ENCODE data around the gene LCNL1.

Gene LCNL1

DNA sequence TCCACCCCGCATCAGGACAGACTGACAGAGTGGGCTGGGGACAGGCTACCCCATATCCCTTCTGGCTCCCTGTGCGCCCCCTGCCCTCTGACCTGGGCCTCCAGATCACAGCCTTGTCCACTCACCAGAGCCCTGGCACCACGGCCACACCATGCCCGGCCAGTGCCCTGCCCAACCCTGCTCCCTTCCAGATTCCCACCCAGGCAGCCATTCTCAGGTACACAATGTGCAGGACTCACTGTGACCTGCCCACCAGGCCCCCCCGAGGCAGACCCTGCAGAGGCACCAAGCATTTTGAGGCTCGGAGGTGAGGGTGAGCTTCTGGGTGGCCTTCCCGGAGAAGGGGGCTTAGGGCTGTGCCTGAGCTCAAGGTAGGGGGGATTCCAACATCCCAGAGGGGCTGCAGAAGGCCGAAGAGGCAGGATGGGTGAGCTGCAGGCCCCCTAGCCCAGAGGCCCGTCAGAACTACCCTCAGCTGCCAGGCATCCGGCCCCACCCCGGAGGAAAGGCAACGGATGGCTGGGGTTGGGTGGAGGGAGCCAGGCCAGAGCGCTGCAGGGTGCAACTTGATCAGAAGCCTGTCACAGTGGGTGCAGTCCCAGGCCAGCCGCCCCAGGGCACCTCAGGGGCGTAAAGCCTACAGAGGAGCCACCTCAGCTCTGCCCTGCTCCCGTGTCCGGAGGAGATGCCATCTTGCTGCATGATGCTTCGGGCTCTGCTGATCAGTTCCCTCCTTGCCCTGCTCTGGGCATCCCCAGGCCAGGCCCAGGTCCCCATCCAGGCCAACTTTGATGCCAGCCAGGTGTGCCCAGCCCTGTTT is at the start of gene LCNL1:
LCNL1 (plus strand) TSS at position 762 of the 820 bp plus-strand sequence. CDS start 594 bp downstream, outside the sequence.
- no peak for FAIRE-seq
- DNase-seq (ENCODE audit: insufficient read length, low spot score): no peak

DNA sequence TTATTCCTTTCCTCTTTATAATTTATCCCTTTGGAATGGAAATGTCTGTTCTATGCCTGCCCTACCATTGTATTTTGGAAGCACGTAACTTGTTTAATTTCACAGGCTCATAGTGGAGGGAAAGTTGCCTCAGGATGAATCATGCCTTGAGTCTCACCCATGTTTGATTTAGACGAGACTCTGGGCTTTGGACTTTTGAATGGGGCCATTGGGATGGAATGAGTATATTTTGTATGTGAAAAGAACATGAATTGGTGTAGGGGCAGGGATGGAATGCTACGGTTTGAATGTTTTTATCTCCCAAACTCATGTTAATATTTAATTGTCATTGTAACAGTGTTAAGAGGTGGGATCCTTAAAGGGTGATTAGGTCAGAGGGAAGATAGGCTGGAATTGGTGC is 48.5 kb upstream of the LCNL1 start:
- FAIRE-seq (no peak), DNase-seq (ENCODE audit: insufficient read length, low spot score) (no peak)

GRCh38 chr9:136935651-136936050 is 47.1 kb upstream of the LCNL1 start:
- DNase-seq (ENCODE audit: insufficient read length, low spot score) (no peak), FAIRE-seq (no peak)

- FAIRE-seq (no peak), DNase-seq (ENCODE audit: insufficient read length, low spot score) (no peak)
Observed at GRCh38 chr9:136936645-136937170, 46.1 kb upstream of the LCNL1 start.

DNA sequence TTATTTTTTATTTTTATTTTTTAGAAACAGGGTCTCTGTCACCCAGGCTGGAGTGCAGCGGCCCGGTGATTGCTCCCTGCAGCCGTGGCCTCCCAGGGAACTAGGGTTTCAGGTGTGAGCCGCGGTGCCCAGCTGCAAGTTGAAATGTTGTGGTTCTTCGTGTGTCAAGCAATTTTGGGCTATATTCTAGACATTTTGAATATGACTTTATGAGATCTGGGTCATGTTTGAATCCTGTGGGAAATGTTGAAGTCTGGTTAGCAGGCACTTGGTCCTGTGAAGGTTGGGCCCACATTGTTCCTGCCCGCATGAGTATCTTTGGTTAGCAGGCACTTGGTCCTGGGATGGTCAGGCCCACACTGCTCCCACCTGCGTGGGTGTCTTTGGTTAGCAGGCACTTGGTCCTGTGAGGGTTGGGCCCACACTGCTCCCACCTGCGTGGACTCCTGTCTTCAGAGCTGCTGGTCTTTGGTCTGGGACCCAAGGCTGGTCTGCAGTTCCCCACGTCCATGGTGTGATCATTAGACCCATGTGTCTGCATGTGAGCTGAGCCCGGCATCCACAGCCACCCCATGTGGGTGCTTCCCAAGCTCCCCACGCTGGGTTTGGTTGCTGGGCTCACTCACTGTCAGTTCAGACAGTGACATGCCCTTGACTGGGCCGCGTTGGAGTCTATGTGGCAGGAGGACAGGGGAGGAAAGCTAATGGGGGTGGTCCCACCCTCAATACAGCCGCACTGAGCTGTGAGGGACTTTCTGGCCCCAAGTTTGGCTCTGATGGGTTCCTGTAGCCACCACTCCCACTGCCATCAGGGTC is 45.4 kb upstream of the LCNL1 start:
- FAIRE-seq: no peak
- no peak for DNase-seq (ENCODE audit: insufficient read length, low spot score)

- FAIRE-seq (no peak), DNase-seq (ENCODE audit: insufficient read length, low spot score) (no peak)
Observed at GRCh38 chr9:136939431-136939995, 43.3 kb upstream of the LCNL1 start.

DNA sequence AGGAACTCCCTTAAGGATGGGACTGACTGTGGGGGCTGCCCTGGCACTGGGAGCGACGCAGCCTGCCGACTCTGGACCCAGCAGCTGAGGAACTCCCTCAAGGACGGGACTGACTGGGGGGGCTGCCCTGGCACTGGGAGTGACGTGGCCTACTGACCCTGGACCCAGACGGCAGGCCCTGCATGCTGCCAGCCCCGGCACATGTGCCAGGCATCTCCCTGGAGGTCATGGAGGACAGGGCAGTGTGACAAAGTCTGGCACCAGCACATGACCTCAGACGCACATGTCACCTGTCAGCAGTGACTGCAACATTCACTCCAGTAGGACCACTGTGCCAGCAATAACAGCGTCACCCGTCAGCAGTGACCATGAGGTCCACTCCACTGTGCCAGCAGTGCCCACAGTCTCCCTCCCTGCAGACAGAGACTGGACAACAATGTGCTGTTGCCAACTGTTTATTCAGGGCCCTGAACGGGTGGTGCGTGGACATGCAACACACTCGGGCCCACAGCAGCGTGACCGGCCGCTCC is 42.7 kb upstream of the LCNL1 start:
- no peak for FAIRE-seq
- no peak for DNase-seq (ENCODE audit: insufficient read length, low spot score)

- FAIRE-seq: no peak
- DNase-seq (ENCODE audit: insufficient read length, low spot score): no peak
Observed at GRCh38 chr9:136940526-136941230, 42.1 kb upstream of the LCNL1 start.

GRCh38 chr9:136941231-136942111 is 41.3 kb upstream of the LCNL1 start:
- FAIRE-seq: no peak
- no peak for DNase-seq (ENCODE audit: insufficient read length, low spot score)

DNA sequence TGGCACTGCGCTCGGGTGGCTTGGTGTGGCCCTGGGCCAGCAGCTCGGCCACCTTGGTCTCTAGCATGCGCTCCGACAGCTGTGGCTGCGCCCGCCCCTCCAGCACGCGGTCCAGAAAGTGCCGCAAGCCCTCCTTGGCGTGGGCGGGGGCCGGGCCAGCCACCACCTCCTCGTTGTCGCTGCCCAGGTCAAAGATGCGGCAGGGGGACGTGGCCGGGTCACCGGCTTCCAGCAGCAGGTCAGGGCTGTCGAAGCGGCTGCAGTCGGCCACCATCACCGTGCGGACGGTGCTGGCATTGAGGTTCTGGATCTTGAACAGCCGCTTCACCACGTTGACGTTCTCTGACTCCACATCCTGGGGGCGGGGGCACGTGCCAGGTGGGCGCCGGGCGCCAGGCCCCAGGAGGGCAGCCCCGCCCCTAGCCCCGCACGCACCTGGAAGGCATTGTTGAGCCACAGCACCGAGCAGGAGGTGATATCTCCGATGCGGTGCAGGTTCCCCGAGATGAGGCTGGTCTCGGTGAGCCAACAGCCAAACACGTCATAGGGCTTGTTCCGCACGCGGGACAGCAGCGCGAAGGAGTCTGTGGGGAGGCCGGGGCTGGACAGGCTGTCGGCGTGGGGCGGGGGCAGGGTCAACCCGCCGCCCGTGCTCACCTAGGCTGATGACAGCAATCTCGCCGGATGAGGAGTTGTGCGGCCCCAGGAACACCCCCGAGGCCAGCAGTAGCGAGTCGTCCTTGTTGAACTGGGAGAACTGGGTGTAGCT is 40.5 kb upstream of the LCNL1 start:
- DNase-seq (ENCODE audit: insufficient read length, low spot score) (no peak), FAIRE-seq (no peak)

DNA sequence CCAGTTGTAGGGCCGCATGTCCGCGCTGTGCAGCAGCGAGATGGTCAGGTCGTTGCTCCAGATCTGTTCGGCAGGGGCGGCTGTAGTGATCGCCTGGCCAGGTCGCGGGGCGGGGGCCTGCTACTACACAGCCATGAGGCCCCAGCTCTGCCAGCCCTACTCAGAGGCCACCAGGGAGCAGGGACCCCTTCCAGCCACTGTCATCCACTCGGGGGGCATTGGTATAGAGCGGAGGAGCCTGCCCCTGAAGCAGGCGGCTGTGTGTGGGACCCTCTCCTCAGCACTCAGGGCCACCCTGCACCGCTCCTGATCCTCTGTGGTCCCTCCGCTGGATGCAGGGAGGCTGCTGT is 39.9 kb upstream of the LCNL1 start:
- DNase-seq (ENCODE audit: insufficient read length, low spot score): no peak
- no peak for FAIRE-seq

GRCh38 chr9:136943291-136944211 is 39.2 kb upstream of the LCNL1 start:
- FAIRE-seq (peak; percentile 21), DNase-seq (ENCODE audit: insufficient read length, low spot score) (peak; percentile 85)

- peak; percentile 87 for DNase-seq (ENCODE audit: insufficient read length, low spot score)
- peak; percentile 26 for FAIRE-seq
Observed at GRCh38 chr9:136944212-136944518, 38.6 kb upstream of the LCNL1 start.

GRCh38 chr9:136944519-136945332 is 38.1 kb upstream of the LCNL1 start, which contains the start of the genes C8G and FBXW5:
Gene C8G, plus strand, starts transcription at chr9:136945243. Its CDS starts 78 bp downstream, at chr9:136945321.
Gene FBXW5, minus strand, starts transcription at chr9:136944738. Its CDS starts 655 bp downstream, at chr9:136944083.
- FAIRE-seq (peak; percentile 91), DNase-seq (ENCODE audit: insufficient read length, low spot score) (peak; percentile 99)

DNA sequence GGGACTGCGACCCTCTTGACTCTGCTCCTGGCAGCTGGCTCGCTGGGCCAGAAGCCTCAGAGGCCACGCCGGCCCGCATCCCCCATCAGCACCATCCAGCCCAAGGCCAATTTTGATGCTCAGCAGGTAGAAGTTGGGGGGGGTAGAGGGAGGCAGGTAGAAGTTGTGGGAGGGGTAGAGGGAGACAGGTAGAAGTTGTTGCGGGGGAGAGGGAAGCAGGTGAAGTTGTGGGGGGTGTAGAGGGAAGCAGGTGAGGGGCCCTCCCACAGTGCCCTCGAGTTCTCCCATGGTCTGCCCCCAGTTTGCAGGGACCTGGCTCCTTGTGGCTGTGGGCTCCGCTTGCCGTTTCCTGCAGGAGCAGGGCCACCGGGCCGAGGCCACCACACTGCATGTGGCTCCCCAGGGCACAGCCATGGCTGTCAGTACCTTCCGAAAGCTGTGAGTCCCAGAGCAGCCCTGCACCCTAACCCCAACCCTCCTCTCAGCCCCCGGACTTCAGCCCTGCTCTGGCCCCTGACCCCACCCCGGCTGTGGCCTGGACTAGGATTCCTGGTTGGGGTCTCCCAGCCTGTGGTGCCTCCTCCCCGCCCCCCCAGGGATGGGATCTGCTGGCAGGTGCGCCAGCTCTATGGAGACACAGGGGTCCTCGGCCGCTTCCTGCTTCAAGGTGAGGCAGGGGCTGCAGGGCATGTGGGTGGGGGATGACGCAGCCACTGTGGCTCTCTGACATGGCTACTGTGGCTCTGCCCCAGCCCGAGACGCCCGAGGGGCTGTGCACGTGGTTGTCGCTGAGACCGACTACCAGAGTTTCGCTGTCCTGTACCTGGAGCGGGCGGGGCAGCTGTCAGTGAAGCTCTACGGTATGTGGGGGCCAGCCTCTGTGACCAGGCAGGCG is 37.2 kb upstream of the LCNL1 start:
- FAIRE-seq: no peak
- no peak for DNase-seq (ENCODE audit: insufficient read length, low spot score)

Measured in GM19239 (cell line).